OCI-M1 (cell line): Measurements from ENCODE around the gene TP73.

ENCODE experiments used
- DNase-seq: peaks from one replicate; lab custom pipeline; 2025; lab: John Stamatoyannopoulos, UW

TP73 gene

GRCh38 chr1:3729594-3730542 is 77.6 kb downstream of the TP73 start:
- DNase-seq: no peak

GRCh38 chr1:3730543-3731247 is 78.4 kb downstream of the TP73 start:
- DNase-seq: no peak

GRCh38 chr1:3731583-3732433 is 79.5 kb downstream of the TP73 start:
- DNase-seq: no peak

GRCh38 chr1:3732434-3733093 is 80.2 kb downstream of the TP73 start:
- no peak for DNase-seq

- no peak for DNase-seq
These were observed 81.0 kb downstream of the TP73 start for GRCh38 chr1:3733094-3733882.

- DNase-seq: no peak
These were observed 81.7 kb downstream of the TP73 start for GRCh38 chr1:3733883-3734589.

- no peak for DNase-seq
These were observed 82.3 kb downstream of the TP73 start for GRCh38 chr1:3734602-3735001.

- DNase-seq: no peak
These were observed 82.8 kb downstream of the TP73 start for GRCh38 chr1:3735027-3735681.

- DNase-seq: no peak
These were observed 83.4 kb downstream of the TP73 start for GRCh38 chr1:3735688-3736087.

GRCh38 chr1:3736131-3736561 is 83.8 kb downstream of the TP73 start:
- no peak for DNase-seq

- no peak for DNase-seq
These were observed 84.4 kb downstream of the TP73 start for GRCh38 chr1:3736708-3737107.

- no peak for DNase-seq
These were observed 86.6 kb downstream of the TP73 start for GRCh38 chr1:3738943-3739342.

GRCh38 chr1:3740042-3740441 is 87.7 kb downstream of the TP73 start:
- DNase-seq: no peak

- DNase-seq: no peak
These were observed 88.4 kb downstream of the TP73 start for GRCh38 chr1:3740752-3741151.

GRCh38 chr1:3741566-3742438 is 89.5 kb downstream of the TP73 start:
- no peak for DNase-seq

- no peak for DNase-seq
These were observed 90.4 kb downstream of the TP73 start for GRCh38 chr1:3742439-3743298.

- no peak for DNase-seq
These were observed 91.1 kb downstream of the TP73 start for GRCh38 chr1:3743421-3743820.

GRCh38 chr1:3743826-3744225 is 91.5 kb downstream of the TP73 start:
- no peak for DNase-seq
